Endometrial microvascular endothelial cells (primary cell): ENCODE data around the gene KCNK3. TPM values are rescaled to one million over a fixed set of nuclear protein-coding genes. Genes with fewer than 3 reads are reported as not detected.

Source experiments
- in situ Hi-C: cut with HindIII; loops from 2 replicates; pipeline ENCODE4 v1.10.0; 2017; ENCODE audit warnings: low sequenced_read_pairs, low pct_unique_long_range_greater_than_20kb; ENCODE audit errors: inconsistent ontology term
- total RNA-seq: library from RNA; depleted of rRNA; stranded (reverse); fragments of >200 nt; gene quantifications from one replicate; pipeline ENCODE4 v1.2.3, GENCODE V29; 2015; ENCODE audit errors: inconsistent ontology term

The KCNK3 gene
- total RNA-seq, 1 donor from 2014 or later: not detected

DNA sequence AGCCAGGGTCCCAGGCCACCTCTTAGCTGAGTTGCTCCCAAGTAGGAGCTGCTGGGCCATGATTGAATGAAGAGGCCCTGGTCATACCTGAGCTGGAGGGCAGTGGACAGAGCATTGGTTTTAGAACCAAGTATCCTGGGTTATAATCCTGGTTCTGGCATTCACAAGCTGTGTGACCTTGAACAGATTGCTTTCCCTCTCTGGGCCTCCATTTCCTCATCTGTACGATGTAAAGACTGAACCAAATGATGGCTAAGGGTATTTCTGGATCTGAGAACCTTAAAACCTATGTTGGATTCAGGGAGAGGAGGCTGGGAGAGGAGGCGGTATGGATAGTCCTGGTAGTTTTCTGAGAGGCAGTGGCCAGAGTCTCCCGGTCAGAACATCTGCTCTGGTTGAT lies 31.0 kb downstream of the KCNK3 start:
- in situ Hi-C loops: no loop called here

DNA sequence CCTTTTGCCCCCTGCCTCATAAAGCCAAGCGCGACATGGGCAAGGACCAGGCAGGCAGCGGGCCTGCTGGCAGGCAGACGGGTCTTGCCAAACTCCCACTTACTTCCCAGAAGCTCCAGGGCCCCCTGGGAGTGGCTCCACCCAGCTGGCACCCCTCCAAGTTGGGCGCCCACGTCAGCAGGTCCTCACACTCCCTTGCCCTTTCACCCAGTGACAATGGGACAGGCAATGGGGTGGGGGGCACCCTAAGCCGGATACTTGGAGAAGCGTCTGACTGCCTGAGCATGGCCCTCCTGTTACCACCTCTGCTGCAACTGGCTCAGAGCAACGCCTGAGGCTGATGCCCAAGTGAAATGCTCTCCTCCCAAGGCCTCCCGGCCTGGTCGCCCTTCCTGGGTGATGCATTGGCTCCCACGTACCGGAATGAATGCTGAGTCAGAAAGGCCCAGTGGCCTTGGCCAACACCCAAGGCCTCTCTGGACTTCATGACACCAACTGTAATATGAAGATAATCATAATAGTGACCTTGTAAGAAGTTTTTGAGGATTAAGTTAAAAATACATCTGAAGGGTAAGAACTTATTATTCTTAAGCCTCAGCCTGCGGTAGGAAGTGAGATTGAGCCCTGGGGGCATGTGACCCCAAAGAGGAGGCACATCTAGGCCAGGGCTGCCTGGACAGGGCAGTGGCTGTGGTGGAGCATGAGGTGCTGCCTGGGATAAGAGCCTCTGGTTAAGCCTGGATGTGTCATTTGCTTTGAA lies 31.6 kb downstream of the KCNK3 start:
- in situ Hi-C loops: no loop called here

DNA sequence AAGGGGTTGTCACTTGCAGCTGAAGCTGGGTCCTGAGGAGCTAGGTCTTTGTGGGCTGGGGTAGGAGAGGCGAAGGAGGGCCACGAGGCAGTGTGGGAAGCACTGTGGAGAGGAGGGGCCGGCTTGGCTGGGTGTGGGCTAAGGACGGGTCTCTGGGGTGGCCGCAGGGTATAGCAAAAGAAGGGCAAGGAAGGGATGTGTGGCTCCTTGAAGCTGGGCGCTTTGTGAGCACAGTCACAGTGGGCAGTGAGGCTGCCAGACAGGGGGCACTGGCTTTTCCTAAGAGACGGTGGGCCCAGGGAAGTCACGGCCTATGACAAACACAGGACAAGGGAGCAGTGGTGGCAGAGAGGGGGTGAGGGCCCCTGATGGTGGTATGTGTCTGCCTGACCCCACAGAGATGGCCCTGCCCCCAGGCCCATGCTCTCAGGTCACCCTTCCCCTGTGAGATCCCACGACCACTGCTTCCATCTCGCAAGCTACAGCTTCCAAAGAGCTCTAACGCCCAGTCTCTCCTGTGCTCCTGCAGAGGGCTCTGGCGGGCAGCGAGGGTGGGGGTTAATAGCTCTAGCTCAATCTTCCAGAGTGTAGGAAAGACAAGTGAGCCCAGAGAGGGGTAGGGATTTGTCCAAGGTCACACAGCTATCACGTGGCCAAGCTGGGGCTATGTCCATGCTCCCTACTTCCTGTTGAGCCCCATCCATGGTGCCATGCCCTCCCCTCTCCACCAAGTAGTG lies 32.4 kb downstream of the KCNK3 start:
- in situ Hi-C loops: no loop called here

DNA sequence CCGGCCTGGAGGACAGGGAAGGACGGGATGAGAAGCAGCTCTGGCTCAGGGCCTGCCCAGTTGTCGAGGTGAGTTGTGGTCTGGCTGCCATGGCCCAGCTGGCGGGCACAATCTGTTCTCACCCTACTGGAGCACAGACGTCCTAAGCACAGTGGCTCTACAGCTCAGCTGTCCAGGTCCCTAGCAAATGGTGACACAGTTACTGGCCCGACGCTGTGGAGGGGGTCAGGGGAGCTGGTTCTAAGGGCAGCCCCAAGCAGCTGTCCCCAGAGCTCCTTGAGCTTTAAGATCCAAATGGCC lies 32.9 kb downstream of the KCNK3 start:
- in situ Hi-C loops: no loop called here

DNA sequence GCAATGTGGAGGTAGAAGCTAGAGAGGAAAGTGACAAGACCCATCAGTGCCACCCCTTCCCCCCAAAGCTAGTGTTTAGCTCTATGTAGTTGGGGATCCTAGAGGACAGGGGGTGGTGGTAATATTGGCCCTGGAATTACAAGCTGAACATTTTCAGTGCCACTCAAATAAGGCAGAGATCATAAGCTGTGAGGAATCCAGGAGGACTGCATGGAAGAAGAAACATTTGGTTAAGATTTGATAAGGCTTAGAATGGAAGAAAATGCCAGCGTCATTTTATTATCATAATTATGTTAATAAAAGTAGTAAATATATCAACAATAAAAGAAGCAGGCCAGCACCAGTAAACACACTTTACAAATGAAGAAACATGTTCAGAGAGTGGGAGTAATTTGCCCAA lies 33.7 kb downstream of the KCNK3 start:
- in situ Hi-C loops: no loop called here

DNA sequence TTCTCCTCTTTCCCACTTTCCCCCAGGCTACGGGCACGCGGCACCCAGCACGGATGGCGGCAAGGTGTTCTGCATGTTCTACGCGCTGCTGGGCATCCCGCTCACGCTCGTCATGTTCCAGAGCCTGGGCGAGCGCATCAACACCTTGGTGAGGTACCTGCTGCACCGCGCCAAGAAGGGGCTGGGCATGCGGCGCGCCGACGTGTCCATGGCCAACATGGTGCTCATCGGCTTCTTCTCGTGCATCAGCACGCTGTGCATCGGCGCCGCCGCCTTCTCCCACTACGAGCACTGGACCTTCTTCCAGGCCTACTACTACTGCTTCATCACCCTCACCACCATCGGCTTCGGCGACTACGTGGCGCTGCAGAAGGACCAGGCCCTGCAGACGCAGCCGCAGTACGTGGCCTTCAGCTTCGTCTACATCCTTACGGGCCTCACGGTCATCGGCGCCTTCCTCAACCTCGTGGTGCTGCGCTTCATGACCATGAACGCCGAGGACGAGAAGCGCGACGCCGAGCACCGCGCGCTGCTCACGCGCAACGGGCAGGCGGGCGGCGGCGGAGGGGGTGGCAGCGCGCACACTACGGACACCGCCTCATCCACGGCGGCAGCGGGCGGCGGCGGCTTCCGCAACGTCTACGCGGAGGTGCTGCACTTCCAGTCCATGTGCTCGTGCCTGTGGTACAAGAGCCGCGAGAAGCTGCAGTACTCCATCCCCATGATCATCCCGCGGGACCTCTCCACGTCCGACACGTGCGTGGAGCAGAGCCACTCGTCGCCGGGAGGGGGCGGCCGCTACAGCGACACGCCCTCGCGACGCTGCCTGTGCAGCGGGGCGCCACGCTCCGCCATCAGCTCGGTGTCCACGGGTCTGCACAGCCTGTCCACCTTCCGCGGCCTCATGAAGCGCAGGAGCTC lies 35.4 kb downstream of the KCNK3 start:
- in situ Hi-C loops: no loop called here

DNA sequence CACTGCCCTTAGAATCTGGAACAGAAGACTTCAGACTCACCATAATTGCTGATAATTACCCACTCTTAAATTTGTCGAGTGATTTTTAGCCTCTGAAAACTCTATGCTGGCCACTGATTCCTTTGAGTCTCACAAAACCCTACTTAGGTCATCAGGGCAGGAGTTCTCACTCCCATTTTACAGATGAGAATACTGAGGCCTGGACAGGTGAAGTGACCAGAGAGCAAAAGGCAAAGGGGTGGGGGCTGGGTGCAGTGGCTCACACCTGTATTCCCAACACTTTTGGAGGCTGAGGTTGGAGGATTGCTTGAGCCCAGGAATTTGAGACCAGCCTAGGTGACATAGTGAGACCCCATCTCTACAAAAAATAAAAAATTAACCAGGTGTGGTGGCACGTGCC lies 36.8 kb downstream of the KCNK3 start:
- in situ Hi-C loops: no loop called here

DNA sequence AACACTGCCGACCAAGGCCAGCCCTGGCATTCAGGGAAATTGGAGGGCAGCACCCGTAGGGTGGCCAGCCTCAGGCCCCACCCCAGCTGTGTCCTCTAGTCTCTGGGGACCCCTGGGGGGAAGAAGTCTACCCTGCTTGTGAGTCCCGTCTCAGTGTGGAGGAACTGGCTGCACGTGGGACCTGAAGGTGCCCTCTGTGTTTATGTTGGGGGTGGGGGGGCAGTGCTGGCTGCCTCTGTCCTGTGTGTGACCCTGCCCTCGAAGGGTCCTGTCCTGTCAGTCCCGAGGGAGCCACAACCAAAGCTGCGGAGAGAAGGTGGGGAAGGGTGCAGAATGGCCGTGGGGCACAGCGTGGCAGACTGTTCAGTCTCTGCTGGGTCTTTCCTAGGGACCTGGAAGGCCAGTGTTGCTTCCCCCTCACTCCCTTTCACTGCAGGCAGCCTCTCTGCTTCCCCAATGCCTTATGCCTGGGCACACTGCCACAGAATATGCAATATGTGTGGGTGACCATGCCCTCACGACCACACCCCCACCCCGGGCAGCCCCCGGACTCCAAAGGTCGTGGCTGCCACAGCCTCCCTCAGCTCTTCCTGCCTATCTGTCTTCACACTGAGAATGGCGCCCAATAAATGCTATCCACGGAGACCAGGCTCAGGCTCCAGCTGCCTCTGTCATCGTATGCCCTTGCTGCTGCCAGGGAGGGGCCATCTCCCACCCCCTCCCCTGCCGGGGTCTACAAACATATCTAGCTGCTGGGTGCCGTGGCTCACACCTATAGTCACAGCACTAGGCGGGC lies 38.2 kb downstream of the KCNK3 start:
- in situ Hi-C loops: no loop called here

DNA sequence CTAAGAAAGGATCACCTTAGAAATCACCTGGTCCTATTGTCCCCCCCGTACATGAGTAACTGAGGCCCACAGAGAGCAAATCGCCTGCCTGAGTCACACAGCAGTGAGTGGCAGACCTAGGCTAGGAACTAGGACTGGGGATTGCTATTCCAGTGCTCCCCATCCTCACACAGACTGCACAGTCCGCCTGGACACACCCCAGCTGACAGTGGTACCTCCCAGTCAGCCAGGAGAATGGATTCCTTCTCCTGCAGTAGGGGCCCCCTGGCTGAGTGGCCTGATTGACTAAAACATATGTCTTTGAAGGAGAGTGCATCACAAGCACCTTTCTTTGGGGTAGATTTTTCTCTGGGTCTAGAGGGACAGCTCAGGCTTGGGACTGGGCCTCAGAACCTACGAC lies 39.2 kb downstream of the KCNK3 start:
- in situ Hi-C loops: no loop called here

DNA sequence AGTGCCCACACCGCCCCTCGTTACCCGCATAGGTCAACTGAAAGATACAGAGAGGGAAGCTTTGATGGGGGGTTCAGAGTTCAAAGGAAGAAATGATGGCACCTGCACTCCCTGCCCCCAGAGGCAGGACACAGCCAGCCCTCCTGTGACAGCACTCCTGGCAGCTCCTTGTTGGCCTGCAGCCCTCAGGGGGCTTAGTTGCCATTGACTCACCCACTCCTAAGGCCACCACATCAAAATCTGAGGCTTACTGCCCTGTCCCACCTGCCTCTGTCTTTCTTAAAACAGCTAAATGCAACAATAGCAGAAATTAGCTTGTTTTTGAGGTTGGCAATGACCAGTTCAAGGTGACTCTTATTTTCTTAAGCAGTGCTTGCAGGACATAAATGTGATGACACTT lies 39.9 kb downstream of the KCNK3 start:
- in situ Hi-C loops: no loop called here

DNA sequence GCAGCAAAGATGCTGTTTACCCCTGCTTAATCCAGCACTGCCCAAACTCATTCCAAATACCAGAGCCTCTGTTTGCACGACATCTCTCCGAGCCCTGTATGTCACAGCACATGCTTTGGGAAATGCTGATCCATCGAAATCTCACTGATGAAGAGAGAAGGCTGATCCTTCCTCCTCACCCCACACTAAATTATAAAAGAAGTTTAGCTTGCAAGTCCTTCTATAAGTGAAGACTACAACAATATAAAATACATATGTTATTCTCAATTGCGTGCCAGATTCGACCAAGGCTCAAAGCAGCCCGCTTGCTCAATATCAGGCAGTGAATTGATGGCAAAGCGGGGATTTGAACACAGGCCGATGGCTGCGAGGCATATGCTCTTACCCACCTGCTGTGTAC lies 40.9 kb downstream of the KCNK3 start:
- in situ Hi-C loops: no loop called here

DNA sequence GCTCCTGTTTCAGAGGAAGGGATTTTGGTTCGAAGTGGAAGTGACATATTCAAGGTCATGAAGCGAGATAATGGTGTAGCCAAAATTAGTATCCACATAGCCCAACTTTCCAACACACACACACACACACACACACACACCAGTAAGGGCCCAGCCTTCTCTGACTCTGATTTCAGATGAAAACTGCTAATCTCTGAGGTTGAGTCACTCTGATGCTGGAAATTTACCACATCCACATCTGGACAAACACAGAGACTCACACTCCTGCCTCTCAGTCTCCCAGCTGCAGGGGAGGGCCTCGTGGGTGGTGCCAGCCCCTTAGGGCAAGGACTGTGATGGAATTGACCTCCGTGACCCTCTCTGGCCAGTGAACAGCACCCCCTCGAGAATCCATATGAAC lies 42.6 kb downstream of the KCNK3 start:
- in situ Hi-C loops: no loop called here

DNA sequence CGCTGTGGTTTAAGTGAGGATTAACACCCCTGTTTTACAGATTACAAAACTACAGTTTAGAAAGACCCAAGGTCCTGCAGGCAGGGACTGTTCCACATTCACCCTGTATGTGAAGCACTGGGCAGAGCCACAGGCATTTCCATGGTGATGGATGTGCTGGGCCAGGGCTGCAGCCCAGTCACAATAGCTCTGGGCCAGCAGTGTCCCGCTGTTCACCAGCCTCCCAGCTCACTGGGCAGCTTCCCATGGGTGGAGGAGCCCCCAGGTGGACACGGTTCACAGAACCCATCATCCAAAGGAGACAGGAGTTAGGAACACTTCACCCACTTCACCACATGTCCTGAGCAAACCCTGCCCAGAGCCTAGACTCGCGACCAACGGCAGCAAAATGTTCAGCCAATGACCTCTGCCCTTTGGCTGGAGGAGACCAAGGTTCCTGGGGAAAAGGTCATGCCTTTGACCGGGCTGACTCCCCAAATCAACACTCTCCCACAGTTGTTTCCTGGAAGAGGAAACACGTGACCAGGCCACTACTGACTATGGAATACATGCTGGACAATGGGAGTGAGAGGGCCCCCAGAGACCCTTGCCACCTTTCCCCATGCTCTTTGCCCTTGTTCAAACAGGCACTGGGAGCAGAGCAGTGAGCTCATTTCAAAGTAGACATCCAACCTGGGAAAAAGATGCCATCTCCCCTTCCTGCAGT lies 43.5 kb downstream of the KCNK3 start:
- in situ Hi-C loops: no loop called here

DNA sequence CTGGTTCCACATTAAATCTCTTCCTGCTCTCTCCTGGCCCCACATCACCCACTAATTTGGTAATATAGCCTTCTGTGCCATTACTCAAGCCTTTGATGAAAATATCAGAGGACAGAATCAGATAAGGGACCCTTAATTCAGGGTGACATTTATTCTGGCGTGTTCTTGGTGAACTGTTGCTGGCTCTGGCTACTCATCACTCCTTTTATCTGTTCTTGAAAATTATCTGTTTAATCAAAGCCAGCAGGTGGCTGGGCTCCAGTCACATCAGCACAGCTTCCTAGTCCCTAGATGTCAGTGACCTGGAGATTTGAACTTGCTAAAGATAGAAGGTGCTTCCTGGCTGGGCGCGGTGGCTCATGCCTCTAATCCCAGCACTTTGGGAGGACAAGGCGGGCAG lies 44.7 kb downstream of the KCNK3 start:
- in situ Hi-C loops: no loop called here

DNA sequence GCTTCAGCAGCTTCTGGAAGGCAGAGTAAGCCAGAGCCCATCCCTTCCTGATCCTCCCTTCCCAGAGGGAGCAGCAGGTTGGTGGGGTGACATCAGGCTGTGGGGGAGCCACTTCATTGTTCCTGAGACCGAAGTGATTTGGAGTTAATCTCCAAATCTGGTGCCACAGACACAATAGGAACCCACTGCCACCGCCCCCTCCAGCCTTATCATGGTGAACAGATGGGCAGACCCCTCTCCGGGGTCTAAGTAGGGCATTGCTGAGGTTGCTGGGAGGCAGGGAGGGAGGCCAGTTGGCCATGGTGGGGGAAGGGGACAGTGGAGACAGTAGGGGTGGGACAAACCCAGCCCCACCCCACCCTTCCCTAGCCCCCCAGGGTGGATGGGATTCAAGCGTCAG lies 46.0 kb downstream of the KCNK3 start:
- in situ Hi-C loops: no loop called here

DNA sequence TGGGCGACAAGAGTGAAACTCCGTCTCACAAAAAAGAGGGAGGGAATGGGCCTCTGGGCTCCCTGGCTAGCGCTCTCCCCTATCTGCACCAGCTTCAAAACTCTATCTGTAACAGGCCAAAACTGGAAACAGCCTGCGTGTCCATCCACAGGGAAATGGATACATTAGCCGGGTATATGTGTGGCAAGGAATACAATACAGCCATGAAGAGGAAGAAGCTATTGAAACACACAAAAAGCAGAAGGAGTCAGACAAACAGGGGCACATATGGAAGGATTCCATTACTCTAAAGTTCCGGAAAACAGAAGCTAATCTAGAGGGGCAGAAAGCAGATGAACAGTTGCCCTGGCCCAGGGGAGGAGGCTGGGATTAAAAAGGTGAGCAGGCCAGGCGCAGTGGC lies 47.0 kb downstream of the KCNK3 start:
- in situ Hi-C loops: no loop called here

DNA sequence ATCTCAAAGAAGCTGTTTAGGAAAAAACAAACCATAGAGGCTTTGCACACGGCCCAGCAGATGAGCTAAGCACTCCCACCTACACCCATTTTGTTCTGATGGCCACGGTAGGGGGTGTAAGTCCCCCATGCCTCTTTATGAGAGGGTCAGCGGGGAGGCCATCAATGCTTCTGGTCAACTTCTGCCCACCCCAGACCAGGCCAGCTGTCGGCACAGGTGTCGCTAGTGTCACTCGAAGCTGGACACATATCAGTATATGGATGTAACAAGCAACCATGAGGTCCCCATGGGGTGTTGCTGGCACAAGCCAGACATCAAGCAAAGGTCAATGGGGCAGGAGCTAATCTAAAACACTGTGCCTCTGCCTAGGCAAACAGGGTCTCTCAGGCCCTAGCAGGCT lies 47.8 kb downstream of the KCNK3 start:
- in situ Hi-C loops: no loop called here

DNA sequence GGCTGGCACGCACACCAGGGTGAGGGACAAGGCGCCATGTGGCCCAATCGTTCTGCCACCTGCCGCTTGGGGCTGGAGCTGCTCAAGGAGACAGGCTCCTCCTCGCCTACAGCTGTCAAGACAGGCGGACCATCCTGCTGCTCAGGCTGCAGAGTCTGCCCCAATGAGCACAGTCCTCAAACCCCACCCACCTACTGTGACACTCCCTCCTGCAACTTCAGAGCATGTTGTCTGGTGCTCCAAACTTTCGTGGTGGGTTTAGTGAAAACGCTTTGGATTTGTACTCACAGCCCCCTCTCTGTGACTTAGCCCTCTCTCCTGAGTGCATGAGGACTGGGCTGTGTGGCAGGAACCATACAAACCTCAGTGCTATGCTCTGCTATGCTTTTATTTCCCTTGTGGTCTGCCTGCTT lies 48.4 kb downstream of the KCNK3 start:
- in situ Hi-C loops: no loop called here
